ENCODE data around the gene DLL4. TPM values are rescaled to one million over a fixed set of nuclear protein-coding genes. Genes with fewer than 3 reads are reported as not detected.

Gene DLL4
- total RNA-seq, 1 donor from 2014 or later, result 0.69 TPM

DNA sequence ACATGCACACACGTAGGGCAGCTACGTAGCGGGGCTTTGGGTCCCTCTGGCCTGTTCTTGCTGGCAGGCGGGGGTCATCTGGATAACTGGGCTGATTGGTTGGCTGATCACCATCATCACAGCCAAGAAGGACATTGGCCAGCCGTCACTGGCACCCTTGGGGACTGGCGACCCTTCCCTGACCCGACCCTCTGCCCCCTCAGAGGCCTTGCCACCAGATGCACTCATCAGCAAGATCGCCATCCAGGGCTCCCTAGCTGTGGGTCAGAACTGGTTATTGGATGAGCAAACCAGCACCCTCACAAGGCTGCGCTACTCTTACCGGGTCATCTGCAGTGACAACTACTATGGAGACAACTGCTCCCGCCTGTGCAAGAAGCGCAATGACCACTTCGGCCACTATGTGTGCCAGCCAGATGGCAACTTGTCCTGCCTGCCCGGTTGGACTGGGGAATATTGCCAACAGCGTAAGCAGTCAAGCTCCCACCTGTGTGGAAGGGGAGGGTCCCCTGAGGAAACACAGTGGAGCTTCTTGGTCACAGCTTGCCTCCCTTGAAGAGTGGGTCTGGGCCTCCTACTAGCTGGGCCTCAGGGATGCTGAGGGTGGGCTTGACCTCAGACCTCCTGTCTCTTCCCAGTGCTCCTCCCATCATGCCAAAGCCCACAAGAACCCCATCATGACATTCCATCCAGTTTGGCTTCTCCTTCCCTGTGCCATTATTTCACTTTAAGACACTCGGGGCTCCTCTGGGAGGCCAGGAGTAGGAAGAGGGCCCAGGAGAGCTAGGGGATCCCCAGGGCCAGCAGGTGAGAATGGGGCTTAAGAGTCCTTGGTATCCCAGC lies 2.4 kb downstream of the DLL4 start:
- H3K4me3 ChIP-seq (ENCODE audit: low read depth, low read length), result no peak overlapping the region
- TF ChIP-seq, protein P1, sequence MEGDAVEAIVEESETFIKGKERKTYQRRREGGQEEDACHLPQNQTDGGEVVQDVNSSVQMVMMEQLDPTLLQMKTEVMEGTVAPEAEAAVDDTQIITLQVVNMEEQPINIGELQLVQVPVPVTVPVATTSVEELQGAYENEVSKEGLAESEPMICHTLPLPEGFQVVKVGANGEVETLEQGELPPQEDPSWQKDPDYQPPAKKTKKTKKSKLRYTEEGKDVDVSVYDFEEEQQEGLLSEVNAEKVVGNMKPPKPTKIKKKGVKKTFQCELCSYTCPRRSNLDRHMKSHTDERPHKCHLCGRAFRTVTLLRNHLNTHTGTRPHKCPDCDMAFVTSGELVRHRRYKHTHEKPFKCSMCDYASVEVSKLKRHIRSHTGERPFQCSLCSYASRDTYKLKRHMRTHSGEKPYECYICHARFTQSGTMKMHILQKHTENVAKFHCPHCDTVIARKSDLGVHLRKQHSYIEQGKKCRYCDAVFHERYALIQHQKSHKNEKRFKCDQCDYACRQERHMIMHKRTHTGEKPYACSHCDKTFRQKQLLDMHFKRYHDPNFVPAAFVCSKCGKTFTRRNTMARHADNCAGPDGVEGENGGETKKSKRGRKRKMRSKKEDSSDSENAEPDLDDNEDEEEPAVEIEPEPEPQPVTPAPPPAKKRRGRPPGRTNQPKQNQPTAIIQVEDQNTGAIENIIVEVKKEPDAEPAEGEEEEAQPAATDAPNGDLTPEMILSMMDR (conservative IDR thresholded peaks at IDR 0.05; ENCODE audit: low read depth, low read length), result no peak
- no peak for DNase-seq (ENCODE audit: low read depth)

DNA sequence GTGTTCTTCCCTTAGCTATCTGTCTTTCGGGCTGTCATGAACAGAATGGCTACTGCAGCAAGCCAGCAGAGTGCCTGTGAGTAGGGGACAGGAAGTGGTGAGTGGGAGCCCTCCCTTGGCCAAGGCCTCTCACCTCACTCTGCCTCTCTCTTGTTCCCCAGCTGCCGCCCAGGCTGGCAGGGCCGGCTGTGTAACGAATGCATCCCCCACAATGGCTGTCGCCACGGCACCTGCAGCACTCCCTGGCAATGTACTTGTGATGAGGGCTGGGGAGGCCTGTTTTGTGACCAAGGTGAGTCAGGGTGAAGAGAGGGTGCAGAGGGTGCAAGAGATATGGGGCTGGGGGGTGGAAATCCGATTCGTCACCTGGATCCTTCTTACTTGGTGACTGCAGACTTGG lies 3.0 kb downstream of the DLL4 start:
- no peak overlapping the region for H3K4me3 ChIP-seq (ENCODE audit: low read depth, low read length)
- TF ChIP-seq, protein P1 (conservative IDR thresholded peaks at IDR 0.05; ENCODE audit: low read depth, low read length), result no peak
- no peak for DNase-seq (ENCODE audit: low read depth)

DNA sequence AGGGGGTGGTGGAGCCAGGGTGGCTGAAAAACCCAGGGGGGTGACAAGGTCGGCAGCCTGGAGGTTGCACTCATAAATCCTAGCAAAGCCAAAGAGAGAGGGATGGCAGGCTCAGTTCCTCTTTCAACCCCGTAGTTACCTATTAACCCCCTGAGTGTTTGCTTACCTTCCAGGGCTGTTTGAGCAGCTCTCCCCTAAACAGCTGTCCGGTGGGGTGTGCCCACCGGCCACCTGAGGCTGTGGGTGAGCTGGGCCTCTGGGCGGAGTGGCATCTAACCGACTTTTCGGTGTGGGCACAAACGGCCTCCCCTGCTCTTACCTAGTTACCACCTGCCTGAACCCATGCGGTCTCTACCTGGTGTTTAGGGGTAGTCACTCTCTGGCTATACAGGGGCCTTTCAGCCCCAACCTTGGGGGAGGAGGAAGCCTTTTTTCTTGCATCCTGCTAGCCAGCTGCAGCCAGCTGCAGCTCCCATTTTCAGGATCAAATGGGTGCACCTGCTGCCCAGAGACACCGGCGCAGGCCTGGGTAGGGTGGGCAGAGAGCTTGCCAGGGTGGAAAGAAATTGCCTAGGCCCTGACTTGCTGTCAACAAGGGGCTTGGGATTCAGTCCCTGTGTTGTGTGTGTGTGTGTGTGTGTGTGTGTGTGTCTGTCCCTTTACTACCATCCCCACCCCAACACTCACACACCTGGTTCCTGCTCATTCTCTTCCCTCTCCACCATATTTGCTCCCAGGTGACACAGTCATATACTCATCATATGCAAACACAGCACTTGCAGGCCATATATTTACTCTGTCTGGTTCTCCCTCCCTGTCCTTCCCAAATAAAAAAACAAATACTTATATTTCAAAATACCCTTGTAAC lies 3.7 kb downstream of the DLL4 start:
- H3K4me3 ChIP-seq (ENCODE audit: low read depth, low read length), result no peak overlapping the region
- TF ChIP-seq, protein P1 (conservative IDR thresholded peaks at IDR 0.05; ENCODE audit: low read depth, low read length), result no peak
- DNase-seq (ENCODE audit: low read depth), result no peak

DNA sequence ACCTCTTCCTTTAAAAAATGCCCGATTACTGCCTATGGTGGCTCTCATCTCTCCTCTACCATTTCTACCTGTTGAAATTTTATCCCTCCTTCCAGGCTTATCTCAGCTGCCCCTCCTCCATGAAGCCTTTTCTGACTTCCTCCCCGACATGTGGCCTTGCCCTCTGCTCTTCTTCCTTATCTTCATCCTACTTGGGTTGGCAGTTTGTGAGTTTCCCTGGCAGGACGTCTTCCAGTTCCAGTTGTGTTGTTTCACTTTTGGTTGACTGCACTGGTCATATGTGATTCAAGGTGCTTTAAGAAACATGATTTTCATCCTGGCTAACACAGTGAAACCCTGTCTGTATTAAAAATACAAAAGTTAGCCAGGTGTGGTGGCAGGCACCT lies 4.4 kb downstream of the DLL4 start:
- no peak overlapping the region for H3K4me3 ChIP-seq (ENCODE audit: low read depth, low read length)
- TF ChIP-seq, protein P1 (conservative IDR thresholded peaks at IDR 0.05; ENCODE audit: low read depth, low read length), result no peak
- no peak for DNase-seq (ENCODE audit: low read depth)

DNA sequence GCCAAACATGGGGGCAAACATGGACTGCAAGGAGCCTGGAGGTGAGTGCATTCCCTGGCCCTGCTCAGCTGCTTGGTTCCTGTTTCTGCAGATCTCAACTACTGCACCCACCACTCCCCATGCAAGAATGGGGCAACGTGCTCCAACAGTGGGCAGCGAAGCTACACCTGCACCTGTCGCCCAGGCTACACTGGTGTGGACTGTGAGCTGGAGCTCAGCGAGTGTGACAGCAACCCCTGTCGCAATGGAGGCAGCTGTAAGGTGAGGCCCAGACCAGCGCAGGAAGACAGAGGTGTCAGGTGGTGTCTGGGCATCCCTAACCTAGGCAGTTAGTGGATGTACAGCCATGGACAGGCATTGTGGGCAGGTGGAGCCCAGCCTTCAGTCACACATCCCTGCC lies 5.3 kb downstream of the DLL4 start:
- TF ChIP-seq, protein P1 (conservative IDR thresholded peaks at IDR 0.05; ENCODE audit: low read depth, low read length), result no peak
- DNase-seq (ENCODE audit: low read depth), result no peak
- no peak overlapping the region for H3K4me3 ChIP-seq (ENCODE audit: low read depth, low read length)

DNA sequence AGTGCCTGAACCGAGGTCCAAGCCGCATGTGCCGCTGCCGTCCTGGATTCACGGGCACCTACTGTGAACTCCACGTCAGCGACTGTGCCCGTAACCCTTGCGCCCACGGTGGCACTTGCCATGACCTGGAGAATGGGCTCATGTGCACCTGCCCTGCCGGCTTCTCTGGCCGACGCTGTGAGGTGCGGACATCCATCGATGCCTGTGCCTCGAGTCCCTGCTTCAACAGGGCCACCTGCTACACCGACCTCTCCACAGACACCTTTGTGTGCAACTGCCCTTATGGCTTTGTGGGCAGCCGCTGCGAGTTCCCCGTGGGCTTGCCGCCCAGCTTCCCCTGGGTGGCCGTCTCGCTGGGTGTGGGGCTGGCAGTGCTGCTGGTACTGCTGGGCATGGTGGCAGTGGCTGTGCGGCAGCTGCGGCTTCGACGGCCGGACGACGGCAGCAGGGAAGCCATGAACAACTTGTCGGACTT lies 7.1 kb downstream of the DLL4 start:
- H3K4me3 ChIP-seq (ENCODE audit: low read depth, low read length), result no peak overlapping the region
- no peak for DNase-seq (ENCODE audit: low read depth)
- TF ChIP-seq, protein P1 (conservative IDR thresholded peaks at IDR 0.05; ENCODE audit: low read depth, low read length), result no peak

Measured in epithelial cell of proximal tubule (primary cell).